Activated CD8-positive, alpha-beta memory T cell treated with anti-CD3 and anti-CD28 coated beads for 36 hours (primary cell): Measurements from ENCODE around the gene DPY19L2. TPM values are rescaled to one million over a fixed set of nuclear protein-coding genes. Genes with fewer than 3 reads are reported as not detected.
"Not testable (repeated sequence)": the region's sequence is repeated elsewhere in the genome, so short reads cannot be mapped to it uniquely, and the experiment has no call there.

ENCODE experiments used
- CTCF ChIA-PET: fragments of 350-600 bp; sonication (Branson Sonifier 250); formaldehyde crosslinking; loops from one replicate; lab custom pipeline; 2021; ENCODE audit warnings: antibody characterized with exemption; lab: Charles Lee
- POLR2A ChIA-PET: fragments of 350-600 bp; sonication (Branson Sonifier 250); formaldehyde crosslinking; loops from one replicate; lab custom pipeline; 2021; ENCODE audit warnings: antibody characterized with exemption; lab: Charles Lee
- total RNA-seq, 2 experiments: library from RNA; stranded (reverse); gene quantifications; one replicate each; pipeline ENCODE4 v1.2.3, GENCODE V29; 2021

DPY19L2 gene
- 1 to 10 TPM; 8.7 TPM for total RNA-seq

DNA sequence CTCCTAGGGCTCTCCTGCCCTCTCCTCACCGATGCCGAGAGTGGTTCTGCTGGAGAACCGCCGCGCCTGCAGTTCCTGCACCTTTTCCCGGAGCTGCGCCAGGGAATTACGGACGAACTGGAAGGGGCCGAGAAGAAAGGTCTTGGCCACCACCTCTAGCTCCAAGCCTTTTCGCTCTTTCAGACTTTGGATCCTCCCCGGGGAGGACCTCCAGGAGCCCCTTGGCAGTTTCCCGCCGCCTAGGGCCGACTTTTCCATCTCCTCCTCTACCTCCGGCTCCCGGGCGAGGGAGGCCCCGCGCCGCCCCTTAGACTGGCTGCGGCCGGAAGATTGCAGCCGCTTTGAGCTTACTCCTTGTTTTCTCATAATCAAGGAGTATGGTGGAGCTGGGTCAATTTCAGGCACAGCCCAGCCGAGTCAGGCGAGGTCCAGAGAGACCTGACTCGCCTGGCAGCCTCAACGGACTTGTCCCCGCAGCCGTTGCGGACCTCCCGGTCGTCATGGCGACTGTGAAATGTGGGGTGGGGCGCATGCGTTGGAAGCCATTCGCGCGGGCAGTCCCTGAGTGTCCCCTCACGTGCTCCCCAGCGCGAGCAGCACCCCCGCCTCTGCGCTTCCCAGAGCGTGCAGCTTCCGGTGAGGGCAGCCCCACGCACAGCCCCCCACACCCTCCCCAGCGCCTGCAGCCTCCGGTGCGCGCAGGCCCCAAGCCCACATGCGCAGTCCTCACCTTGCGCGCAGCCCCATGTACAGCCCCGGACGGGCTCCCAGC, at the start of gene DPY19L2:
TSS of gene DPY19L2 (minus strand) at position 466 of the 772 bp plus-strand sequence. CDS start at position 366, 100 bp downstream.
- POLR2A ChIA-PET, result no interaction called here
- CTCF ChIA-PET, result interaction anchor here (0.6 kb wide), 1 partner anchor 595 kb away, joined by 5 read pairs; no protein-coding TSS in a partner anchor

DNA sequence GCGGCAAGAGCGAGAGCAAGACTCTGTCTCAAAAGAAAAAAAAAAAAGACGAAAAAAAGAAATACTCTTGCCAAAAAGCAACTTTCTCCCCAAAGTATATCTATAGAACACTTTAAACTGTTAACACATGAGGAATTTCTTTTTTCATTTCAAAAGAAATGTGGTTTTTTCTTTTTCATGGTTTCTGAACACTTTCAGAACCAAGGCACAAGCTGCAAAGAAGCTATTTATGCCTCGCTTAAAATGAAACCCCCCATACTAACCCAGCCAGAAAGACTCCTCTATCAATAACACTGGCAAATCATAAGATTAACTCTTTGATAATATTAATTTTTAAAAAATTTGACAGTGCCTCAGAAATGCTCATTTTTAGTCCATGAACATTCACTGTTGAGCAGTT, 48.6 kb upstream of the DPY19L2 start:
- POLR2A ChIA-PET, CTCF ChIA-PET: not testable (repeated sequence)

DNA sequence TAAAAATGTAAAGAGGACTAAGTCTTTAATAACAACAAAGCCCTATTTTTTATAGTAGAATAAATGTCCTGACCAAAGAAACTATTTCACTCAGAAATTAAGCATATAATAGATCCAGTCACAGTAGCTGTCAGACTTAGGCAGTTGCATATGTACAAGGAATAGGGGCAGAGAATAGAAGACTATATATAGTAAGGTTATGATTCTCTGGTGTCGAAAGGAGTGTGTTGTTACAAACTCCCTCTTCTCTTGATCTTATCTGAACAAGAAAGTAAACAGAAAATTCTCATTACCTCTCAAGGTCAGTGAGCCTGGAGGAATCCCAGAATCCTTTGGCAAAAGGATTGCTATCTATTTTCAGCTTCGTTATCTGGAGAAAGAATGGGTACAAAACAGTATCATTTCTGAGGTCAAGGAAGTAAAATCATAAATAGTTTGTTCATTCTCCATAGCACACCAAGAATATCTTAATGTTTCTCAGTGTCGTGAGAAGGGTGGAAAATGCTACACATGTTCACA, 46.9 kb upstream of the DPY19L2 start:
- POLR2A ChIA-PET, CTCF ChIA-PET: not testable (repeated sequence)

DNA sequence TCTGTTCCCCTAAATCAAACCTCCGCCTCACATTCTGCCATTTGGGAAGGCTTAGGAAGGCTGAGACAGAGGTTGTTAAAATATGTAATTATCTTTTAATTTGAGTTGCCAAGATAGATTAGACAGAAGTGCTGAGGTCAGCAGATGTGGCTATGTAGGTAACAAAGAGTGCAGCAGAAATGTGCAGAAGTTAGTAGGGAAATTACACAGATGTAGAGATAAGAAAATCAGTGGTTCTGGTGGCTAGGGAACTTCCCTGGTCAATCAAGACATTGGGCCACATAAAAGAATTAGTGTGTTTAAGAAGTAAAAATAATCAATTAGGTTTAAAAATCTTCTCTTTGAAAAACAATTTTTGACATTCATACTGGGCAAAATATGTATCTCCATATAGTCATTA, 46.1 kb upstream of the DPY19L2 start:
- CTCF ChIA-PET, POLR2A ChIA-PET: not testable (repeated sequence)

DNA sequence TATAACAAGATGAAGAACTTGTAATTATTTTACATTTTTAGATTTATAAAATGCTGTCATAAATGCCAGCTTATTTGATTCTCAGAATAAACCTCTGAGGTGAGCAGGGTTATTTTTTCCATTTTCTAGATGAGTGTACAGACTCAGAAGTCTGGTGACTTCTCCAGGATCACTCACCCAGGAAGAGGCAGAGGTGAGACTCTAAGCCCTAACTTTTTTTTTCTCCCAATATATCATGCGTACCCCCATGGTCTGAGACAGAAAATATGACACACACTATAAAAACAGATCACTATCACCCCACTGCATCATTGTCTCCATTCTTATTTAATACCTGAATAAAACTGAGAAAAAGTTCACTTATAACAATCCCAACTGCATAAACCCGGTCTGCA, 45.4 kb upstream of the DPY19L2 start:
- POLR2A ChIA-PET, CTCF ChIA-PET: not testable (repeated sequence)

DNA sequence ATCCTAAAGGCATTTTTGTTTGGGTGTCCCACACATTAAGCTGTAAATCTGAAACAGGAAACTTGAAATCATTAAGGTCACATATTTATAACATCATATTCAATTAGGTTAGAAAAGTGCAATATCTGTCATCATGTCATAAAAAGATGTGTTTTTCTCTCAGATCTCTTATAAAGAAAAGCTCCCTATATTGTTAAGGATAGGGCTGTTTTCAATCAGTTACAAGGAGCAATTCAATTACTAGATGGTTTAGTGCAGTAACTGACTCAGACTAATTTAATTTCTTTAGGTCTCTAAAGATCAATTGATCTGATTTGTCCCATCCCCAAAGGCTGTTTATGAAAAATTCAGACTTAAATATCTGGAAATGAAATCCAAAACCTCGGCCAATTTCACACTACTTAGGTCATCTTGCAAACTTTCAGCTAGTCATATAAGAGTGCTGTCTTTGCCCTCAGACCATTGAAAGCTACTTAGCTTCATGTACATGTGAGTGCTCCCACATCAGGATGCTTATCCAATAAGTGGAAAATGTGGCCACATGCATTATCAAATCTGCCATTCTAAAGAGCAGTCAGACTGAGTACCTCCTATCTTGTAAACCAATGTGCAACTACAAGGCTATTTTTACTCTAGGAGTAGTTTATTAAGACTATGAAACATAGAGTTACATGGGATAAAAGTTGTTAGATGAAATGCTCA, 44.8 kb upstream of the DPY19L2 start:
- POLR2A ChIA-PET, CTCF ChIA-PET: not testable (repeated sequence)

DNA sequence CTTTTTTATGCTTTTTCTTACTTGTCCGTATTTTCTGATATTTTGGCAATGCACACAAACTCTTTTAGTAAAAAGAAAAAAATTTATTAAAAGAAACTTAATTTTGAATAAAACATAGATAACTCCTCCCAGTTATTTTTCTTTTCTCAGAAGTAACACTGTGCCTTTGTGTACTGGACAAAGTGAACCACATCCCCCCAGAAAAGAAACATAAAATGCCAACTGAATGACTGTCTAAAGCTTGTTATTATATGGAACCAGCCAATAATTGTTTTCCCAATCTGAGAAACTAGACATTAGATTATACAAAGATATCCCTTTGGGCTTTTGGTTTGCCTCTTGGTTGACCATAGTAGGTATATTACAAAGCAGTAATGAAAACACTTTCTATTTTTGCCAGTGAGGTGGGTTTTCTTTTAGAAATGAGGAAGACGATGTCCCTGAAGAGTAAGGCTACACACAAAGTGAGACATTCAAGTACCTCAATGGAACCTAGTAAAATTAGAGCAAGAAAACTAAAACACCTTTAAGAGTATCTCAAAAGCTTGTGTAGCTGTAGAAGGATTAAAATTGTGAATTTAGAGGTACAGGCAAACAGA, 44.2 kb upstream of the DPY19L2 start:
- CTCF ChIA-PET, POLR2A ChIA-PET: not testable (repeated sequence)

DNA sequence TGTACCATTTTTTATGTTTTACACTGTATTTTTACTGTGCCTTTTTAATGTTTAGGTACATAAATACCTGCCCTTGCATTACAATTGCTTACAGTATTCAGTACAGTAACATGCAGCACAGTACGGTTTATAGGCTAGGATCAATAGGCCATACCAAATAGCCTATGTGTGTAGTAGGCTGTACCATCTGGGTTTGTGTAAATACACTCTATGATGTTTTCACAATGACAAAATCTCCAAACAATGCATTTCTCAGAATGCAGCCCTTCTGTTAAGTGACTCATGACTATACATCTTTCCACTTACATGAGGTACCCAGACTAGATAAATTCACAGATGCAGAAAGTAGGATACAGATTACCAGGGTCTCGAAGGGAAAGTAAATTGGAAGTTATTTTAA, 43.0 kb upstream of the DPY19L2 start:
- POLR2A ChIA-PET, CTCF ChIA-PET: not testable (repeated sequence)

DNA sequence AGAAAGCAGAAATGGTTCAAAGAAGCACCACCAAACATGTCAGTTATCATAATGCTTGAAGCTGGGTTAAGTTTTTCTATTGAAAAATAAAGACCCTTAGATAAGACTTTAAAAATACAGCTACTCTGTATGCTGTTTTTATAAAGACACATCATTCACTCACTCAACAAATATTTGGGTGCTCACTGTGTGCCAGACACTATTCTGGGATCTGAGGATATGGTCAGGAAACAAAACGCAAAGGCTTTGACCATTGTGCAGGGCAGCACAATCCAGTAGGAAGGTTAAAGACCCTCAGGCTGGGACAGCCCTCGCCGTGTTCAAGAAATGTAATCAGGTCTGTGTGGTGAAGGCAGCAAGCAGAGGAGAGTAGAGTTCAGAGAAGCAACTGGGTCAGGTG, 38.0 kb upstream of the DPY19L2 start:
- ChIA-PET CTCF (no interaction called here), POLR2A (no interaction called here)

DNA sequence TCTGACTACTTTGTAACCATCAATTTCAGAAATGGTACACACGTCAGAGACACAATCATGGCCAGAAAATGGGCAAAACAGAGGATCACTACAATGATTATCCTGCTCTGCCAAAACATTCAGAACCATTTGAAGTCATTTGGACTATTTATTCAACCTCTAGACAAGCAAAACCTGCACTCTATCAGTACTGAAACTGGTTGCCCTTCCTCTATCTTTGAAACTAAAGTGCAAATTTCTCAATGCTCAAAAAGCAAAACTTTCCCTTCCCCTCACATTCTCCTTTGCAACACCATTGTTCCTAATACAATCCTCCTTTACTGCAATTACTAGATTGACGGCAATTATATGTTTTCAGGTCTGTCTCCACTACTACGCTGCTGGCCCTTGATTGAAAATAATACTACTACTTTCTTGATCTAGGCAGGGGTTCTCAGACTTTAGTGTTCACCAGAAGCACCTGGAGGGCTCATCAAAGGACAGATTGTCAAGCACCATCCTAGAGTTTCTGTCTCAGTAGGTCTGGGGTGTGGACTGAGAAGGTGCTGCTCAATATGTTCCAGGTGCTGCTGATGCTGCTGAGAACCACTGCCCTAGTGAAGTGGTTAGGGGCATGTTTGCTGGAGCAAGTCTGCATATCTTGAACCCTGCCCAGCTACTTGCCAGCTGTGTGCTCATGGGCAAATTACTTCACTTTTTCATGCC, 31.5 kb upstream of the DPY19L2 start:
- CTCF ChIA-PET, POLR2A ChIA-PET: not testable (repeated sequence)

DNA sequence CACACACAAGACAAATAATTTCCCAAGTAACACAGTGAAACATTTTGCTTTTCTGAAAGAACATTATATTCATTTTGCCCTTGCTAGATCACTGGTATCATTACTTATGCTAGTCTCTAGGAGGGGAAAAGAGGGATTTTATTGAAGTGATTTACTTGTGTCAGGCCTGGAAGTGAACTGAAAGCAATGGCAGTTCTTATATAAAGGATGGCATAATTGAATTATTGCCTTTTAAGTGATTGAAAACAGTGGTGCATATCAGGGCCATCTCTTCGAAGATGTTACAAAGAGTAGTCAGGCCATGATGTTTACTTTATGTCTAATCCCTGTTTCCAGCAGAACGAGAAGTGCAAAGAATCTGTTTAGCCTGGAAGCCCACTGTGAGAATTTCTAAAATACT, 30.7 kb upstream of the DPY19L2 start:
- POLR2A ChIA-PET, result not testable (repeated sequence)

DNA sequence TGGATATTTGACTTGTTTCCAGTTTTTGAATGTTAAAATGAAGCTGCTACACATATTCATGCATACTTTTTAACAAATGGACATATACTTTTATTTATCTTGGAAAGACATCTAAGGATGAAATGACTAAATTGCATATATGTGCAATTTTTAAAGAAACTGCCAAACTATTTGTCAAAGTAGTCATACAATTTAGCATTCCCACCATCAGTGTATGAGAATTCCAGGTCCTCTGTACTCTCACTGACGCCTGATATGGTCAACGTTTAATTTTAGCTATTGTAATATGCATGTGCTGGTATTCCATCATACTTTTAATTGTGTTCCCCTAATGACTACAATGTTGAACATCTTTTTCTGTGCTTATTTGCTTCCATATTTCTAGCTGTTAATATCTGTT, 22.5 kb upstream of the DPY19L2 start:
- POLR2A ChIA-PET, CTCF ChIA-PET: not testable (repeated sequence)

More for the DNA sequence above, 30.7 kb upstream of the DPY19L2 start:
- CTCF ChIA-PET, result not testable (repeated sequence)

DNA sequence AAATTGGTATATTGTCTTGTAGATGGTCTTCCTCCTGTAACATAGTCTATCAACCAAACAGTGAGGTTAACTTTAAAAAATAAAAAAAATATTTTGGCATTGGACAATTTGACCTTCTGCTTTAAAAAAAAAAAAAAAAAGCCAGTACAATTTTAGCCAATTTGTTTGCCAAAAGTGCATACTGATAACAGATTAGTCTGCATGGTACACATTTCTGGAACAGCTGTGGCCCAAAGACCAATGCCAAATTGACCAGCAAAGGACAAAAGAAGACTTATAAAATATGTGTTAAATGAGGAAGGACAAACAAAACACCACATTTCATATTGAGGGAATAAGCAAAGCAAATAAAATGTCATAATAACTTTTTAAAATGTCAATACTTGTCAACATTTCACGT, 20.8 kb upstream of the DPY19L2 start:
- POLR2A ChIA-PET, CTCF ChIA-PET: not testable (repeated sequence)

DNA sequence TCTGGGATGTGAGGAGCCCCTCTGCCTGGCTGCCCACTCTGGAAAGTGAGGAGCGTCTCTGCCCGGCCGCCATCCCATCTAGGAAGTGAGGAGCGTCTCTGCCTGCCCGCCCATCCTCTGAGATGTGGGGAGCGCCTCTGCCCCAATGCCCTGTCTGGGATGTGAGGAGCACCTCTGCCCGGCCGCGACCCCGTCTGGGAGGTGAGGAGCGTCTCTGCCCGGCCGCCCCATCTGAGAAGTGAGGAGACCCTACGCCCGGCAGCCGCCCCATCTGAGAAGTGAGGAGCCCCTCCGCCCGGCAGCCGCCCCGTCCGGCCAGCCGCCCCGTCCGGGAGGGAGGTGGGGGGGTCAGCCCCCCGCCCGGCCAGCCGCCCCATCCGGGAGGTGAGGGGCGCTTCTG, 18.3 kb upstream of the DPY19L2 start:
- POLR2A ChIA-PET, CTCF ChIA-PET: not testable (repeated sequence)

DNA sequence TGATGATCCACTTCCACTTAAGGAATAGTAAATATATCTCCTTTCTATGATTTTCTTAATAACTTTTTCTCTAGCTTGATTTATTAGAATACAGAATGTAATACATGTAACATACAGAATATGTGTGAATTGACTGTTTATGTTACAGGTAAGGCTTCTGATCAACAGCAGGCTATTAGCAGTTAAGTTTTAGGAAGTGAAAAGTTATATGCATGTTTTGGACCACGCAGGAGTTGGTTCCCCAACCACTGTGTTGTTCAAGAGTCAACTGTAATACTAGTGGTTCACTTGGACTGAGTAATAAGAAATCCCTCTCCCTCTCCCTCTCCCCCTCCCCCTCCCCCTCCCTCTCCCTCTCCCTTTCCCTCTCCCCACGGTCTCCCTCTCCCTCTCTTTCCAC, 17.5 kb upstream of the DPY19L2 start:
- POLR2A ChIA-PET, CTCF ChIA-PET: not testable (repeated sequence)

DNA sequence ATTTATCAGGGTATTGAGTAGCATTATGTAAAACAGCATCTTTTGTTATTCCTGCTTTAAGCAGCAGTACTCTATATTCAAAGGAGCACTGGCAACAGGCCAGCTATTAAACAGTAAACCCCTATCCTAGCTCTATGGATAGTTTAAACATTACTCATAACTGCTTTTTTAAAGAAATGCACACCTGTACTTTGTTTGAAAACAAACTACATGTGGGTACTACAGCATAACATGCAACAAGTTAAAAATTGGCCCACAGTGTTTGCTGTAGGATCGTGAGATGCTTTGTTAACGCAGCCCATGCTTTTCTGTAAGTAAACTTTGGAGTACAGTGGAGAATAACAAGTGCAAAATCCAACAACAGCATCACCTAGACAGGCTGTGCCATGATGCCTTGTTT, 14.3 kb upstream of the DPY19L2 start:
- POLR2A ChIA-PET, CTCF ChIA-PET: not testable (repeated sequence)

DNA sequence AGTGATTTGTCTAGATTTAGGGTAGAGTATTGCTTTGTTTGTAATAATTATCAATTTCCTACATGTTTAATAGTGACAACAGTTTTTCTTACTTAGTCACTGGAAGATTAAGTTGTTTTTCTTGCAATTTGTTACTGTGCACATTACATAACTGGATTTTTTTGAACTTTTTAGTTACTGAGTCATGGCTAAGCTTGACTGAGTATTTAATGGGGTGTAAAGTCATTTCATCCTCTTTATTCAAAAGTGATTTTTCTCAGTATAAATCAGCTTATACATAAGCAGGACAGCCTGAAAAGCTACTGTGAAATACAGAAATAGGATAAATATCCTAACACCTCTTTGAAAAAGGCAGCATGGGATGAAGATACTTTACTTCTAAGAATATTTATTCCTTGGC, 12.5 kb upstream of the DPY19L2 start:
- CTCF ChIA-PET, result not testable (repeated sequence)

DNA sequence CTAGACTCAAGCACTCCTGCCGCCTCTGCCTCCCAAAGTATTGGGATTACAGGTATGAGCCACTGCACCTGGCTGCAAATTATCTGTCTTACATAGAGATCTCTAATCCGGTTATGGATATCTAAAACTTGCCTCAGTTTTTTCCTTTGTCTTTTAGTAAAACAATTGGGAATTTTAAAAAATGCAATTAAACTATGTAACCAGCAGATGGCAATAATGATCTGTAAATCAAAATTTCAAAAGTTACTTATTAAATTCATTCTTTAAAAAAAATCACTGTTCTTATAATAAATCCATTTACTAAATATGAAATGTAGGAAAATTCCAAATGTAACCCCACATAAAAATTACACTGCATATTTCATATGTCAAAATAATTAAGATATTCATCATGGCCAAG, 4.3 kb upstream of the DPY19L2 start:
- CTCF ChIA-PET, POLR2A ChIA-PET: not testable (repeated sequence)

More for the DNA sequence above, 12.5 kb upstream of the DPY19L2 start:
- POLR2A ChIA-PET, result not testable (repeated sequence)

DNA sequence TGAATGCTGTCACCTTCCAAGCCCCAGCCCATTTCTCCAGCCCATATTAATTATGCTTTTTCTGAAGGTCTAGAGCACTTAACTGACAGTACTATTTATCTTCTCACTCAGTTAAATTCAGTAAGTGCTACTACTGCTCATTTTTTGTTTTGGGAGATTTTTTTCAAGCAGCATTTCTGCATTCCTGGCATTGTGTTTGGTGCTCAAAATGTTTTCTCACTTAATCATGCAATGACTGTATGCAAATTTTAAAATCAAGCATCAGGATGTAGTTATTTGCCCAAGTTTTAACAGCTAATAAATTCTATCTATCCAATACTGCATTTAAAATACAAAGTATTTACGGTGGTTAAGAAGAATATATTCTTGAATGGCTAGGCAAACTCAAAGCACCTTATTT, 1.6 kb upstream of the DPY19L2 start:
- CTCF ChIA-PET, POLR2A ChIA-PET: not testable (repeated sequence)

DNA sequence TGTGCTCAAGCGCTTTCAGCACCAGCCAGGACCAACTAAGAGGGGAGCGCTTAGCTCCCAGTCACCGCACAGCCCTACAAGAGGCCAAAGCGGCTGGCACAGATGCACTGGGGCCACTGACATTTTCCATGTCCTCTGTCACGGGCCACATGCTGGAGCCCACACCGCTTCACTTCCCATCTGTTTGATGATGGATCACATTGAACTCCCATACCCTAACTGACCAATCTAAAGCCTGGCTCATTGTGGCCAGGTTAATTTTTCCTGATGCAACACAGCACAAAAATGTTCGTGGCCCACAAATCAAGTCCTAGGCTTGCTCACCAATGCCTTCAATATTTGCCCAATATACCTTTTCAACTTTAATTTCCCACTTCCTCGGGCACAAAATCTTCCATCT, 1.1 kb upstream of the DPY19L2 start:
- CTCF ChIA-PET, POLR2A ChIA-PET: not testable (repeated sequence)
